Stimulated activated naive CD4-positive, alpha-beta T cell (primary cell): ENCODE measurements around the gene BLOC1S5.

Experiments used
- DNase-seq, 6 experiments: peaks; one replicate each; lab custom pipeline; 2025; lab: John Stamatoyannopoulos, UW

The BLOC1S5 gene

GRCh38 chr6:8063761-8064637 is at the start of gene BLOC1S5:
TSS of gene BLOC1S5 (minus strand) at chr6:8064389. CDS start at chr6:8064376, 13 bp downstream.
- DNase-seq, result peak; percentile 92 to 96 (median 94)

- no peak for DNase-seq
Observed at GRCh38 chr6:8113131-8113654, 49.0 kb upstream of the BLOC1S5 start.

DNA sequence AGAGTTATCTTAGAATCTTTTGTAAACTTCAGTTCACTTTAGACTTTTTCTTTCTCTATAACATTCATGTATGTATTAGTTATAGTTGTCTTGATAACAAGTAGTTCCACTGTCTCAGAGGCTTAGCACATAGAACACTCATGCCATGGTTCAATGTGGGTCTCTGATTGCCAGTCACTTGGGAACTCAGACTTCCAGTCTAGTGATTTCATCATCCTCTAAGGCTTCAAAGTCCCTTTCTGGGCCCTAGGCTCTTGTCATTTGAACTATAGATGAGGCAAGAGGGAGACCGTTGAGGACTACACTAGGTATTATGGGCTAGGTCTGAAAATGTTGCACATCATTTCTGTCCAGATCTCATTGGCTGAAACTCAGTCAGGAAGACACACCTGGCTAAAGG is 46.5 kb upstream of the BLOC1S5 start:
- DNase-seq, result no peak

GRCh38 chr6:8110117-8110721 is 46.0 kb upstream of the BLOC1S5 start:
- no peak for DNase-seq

DNA sequence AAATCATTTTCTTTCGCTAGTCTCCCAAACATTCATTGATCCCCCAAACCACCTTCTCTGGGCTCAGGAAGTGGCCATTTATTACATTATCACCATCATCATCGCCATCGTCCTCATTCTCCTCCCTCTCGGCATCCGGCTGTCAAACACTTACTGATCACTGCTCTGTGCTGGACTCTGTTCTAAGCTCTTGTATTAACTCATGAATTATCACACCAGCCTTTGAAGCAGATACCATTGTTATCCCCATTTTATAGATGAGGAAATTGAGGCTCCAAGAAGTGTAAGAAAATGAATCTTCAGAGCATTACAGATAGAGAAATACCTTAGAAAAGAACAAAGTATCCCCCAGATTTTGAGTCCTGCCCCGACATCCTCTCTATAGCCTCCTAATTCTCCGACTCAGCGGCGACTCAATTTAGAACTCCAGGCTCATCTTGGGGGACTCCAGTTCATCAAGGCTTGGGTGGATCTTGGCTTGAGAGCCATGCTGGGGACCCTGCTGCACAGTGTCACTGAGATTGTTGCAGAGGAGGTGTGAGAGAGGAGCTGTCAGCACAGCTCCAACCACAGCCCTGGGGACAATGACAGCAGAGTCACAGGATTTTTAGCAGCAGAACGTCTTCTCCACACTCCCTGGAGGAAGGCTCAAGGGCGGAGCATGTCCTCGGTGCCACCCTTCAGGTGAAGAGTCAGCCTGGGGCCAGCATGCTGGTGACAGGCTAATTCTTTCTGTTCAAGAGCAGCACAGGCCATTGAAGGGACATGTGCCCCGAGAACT is 44.8 kb upstream of the BLOC1S5 start:
- no peak for DNase-seq

- DNase-seq, result no peak
Observed at GRCh38 chr6:8108031-8108660, 44.0 kb upstream of the BLOC1S5 start.

DNA sequence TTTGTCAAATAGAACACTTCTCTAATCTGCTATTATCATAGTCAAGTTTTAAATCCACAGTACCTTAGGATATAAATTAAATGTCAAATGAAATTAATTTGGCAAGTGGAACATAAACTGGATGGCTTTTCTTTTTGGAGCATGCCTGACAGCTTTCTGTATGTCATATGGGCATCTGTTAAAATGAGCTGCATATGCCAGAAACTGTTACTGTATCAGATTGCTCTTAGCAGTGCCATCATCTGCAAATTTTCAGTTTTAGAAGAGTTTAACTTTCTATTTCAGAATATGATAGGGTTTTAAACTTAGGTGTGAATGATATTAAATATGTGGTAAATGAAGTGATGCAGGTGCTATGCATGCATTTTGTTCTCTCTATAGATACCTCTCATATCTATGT is 41.6 kb upstream of the BLOC1S5 start:
- no peak for DNase-seq

DNA sequence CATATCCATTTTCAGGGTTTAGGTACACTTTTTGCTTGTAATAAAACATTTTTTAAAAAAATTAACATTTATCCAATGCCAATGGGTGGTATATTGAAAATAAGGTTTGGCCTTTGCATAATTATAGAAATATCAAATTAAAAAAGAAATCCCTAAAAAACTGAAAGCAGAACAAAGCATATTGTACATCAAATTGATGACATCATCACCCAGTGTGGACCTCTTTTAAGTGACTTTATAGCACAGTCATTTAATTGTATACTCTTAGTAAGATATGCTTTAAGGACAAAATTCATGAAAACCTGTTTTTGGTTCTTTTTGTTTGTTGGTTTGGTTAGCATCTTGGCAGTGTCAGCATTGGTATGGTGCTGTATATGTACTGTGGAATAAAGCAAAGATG is 39.5 kb upstream of the BLOC1S5 start:
- DNase-seq, result no peak

GRCh38 chr6:8102122-8102958 is 38.2 kb upstream of the BLOC1S5 start, which contains the start of gene EEF1E1:
TSS of gene EEF1E1 (minus strand) at chr6:8102548. CDS start at chr6:8102521, 27 bp downstream.
- peak; percentile 89 to 96 (median 94) for DNase-seq

- DNase-seq, result no peak
Observed at GRCh38 chr6:8100159-8100854, 36.1 kb upstream of the BLOC1S5 start.

DNA sequence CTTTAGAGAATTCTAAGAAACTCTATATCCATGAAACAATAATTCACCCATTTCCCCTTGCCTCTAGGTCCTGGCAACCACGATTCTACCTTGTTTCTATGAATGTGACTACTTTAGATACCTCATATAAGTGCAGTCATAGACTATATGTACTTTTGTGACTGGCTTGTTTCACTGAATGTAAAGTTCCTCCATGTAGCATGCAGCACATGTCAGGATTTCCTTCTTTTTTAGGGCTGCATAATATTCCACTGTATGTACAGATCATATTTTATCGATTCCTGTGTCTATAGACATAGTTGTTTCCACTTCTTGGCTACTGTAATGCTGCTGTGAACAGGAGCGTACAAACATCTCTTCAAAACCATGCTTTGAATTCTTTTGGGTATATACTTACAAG is 26.5 kb upstream of the BLOC1S5 start:
- no peak for DNase-seq

- no peak for DNase-seq
Observed at GRCh38 chr6:8088886-8089285, 24.7 kb upstream of the BLOC1S5 start.

DNA sequence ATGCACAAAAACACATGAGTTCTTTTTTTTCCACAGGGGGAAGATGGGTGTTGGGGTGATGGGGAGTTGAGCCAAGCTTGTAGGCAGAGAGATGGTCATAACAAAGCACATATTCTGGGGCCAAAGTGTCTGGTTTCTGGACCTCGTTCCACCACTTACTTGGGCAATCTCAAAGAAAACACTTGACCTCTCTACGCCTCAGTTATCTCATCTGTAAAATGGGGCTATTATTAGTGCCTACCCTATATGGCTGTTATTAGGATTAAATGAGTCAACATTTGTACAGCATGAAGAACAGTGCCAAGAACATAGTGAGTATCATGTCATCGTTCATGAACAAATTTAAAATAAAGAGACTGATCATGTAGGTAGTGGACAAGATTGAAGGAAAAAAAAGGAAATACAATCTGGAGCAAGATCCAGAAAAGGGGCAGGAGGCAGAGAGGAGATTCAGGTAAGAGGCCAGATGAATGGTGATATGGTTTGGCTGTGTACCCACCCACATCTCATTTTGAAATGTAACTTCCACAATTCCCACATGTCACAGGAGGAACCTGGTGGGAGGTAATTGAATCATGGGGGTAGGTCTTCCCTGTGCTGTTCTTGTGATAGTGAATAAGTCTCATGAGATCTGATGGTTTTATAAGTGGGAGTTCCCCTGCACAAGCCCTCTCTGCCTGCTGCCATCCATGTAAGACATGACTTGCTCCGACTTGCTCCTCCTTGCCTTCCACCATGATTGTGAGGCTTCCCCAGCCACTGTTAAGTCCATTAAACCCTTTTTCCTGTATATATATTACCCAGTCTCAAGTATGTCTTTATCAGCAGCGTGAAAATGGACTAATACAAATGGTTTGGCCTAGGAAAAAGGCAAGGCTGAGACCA is 23.9 kb upstream of the BLOC1S5 start:
- DNase-seq, result no peak

DNA sequence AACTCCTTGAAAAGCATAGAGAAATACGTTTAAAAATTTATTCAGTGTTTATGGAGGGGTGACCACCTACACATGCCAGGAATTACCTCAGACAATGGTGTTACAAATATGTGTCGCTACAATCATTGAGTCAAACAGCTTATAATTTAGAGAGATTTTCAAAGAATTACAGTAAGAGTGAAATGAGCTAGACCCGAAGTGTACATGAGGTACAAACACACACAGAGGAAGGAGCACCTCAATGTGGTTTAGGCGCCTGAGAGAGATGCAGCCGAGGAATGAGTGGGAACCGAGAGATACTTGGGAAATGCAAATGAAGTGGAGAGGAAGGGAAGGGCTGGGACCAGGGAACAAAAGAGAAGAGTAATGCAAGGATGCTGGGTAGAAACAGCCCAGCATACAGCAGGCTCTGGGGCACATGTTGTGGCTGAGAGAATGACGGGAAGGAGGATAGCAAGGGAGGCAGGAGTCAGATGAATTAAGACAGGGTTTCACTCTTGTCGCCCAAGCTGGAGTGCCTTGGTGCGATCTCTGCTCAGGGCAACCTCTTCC is 22.6 kb upstream of the BLOC1S5 start:
- DNase-seq, result no peak

- DNase-seq, result no peak
Observed at GRCh38 chr6:8085053-8085511, 20.9 kb upstream of the BLOC1S5 start.

DNA sequence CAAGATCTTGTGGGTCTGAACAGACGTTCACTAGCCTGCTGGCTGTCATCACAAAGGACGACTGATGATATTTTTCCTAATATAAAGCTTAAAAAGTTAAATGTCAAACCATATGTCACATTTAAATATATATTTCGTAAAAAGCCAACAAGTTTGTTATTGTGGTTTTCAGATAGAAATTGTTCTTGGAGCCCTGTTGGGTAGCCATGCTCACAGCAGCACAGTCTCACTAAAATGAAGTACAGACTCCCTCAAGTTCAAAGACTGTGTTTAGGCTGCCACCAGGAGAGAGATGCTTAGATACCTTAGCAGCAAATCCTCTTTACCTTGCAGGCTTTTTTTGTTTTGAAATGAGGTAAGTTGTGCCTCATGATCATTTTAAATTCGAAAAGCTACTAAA is 20.4 kb upstream of the BLOC1S5 start:
- no peak for DNase-seq

GRCh38 chr6:8082954-8083858 is 19.0 kb upstream of the BLOC1S5 start:
- no peak for DNase-seq

- no peak for DNase-seq
Observed at GRCh38 chr6:8082572-8082953, 18.4 kb upstream of the BLOC1S5 start.
